Esophagus squamous epithelium (tissue), 5 donors: ENCODE results near the gene TJAP1. TPM values are rescaled to one million over a fixed set of nuclear protein-coding genes. Genes with fewer than 3 reads are reported as not detected.

Experiments
- DNase-seq: peaks from one replicate; lab custom pipeline; 2025; lab: John Stamatoyannopoulos, UW
- H3K27ac ChIP-seq, 4 donors: fragments of 200-600 bp; sonication (generic); one replicate each; pipeline ENCODE4 v1.5.1; 2016 to 2019; ENCODE audit warnings: mild to moderate bottlenecking in 1 of 4
- H3K27me3 ChIP-seq, 4 donors: fragments of 200-600 bp; sonication (generic); 1 replicate in 3 of 4; 2 replicates in 1 of 4; pipeline versions ENCODE4 v1.5.1 to v1.6.0; 2017 to 2021; ENCODE audit warnings: antibody characterized with exemption in 1 of 4
- H3K36me3 ChIP-seq, 3 donors: fragments of 200-600 bp; sonication (generic); one replicate each; pipeline ENCODE4 v1.5.1; 2016 to 2019
- H3K4me1 ChIP-seq, 3 donors: fragments of 200-600 bp; sonication (generic); one replicate each; pipeline ENCODE4 v1.5.1; 2017 to 2019
- H3K4me3 ChIP-seq, 4 donors: fragments of 200-600 bp; sonication (generic); 1 replicate in 3 of 4; 2 replicates in 1 of 4; pipeline ENCODE4 v1.5.1; 2016 to 2019; ENCODE audit warnings: mild to moderate bottlenecking in 2 of 4, moderate library complexity in 1 of 4
- H3K9me3 ChIP-seq, 3 donors: fragments of 200-600 bp; sonication (generic); one replicate each; pipeline ENCODE4 v1.5.1; 2016 to 2019
- POLR2A ChIP-seq, 4 donors: fragments of 450-650 bp; IDR thresholded peaks; one replicate each; pipeline ENCODE4 v1.6.1; 2017; ENCODE audit warnings: antibody characterized with exemption in 4 of 4, mild to moderate bottlenecking in 4 of 4, moderate library complexity in 3 of 4
- WGBS, 2 donors: methylation state at CpG; one replicate each; pipeline ENCODE4 v1.1.5; 2018; 5-methylcytosine and 5-hydroxymethylcytosine counted together
- intact Hi-C: fragments of 100-400 bp; cut with DNase I; formaldehyde crosslinking; loops from one replicate; pipeline ENCODE4 v1.15.0; 2022
- small RNA-seq, 4 donors: library from RNA; depleted of rRNA; stranded (forward); fragments of <200 nt; gene quantifications; one replicate each; pipeline ENCODE3, GENCODE V24; 2016
- total RNA-seq, 4 donors: library from RNA; depleted of rRNA; stranded (reverse); fragments of >200 nt; gene quantifications; one replicate each; pipeline ENCODE4 v1.1.0, GENCODE V29; 2016
- TF ChIP-seq, protein P1 (sequence below), 6 experiments: fragments of 450-650 bp in 4 of 6; fragments of 200-600 bp in 2 of 6; sonication (generic) in 2 of 6; IDR thresholded peaks; one replicate each; pipeline ENCODE4 v1.5.1; 2016 to 2019; ENCODE audit warnings: antibody characterized with exemption in 6 of 6, mild to moderate bottlenecking in 4 of 6, moderate library complexity in 4 of 6
- donor health status: DM: yes; HTN: yes; CAD: no.

TJAP1 gene
- total RNA-seq, 4 donors from 2014 or later = 9.5 to 20.2 (median 10.9) TPM

DNA sequence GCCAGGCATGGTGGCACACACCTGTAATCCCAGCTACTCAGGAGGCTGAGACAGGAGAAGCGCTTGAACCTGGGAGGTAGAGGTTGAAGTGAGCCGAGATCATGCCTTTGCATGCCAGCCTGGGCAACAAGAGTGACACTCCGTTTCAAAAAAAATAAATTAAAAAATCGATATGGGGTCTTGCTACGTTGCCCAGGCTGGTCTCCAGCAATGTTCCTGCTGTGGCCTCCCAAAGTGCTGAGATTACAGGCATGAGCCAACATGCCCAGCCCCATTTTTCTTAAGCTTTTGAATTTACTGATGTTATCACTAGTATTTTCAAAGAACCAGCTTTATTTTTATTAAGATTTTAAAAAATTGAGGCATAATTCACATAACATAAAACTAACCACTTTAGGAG lies 63.1 kb downstream of the TJAP1 start:
- H3K27ac ChIP-seq = no peak overlapping the region
- TF ChIP-seq, protein P1, sequence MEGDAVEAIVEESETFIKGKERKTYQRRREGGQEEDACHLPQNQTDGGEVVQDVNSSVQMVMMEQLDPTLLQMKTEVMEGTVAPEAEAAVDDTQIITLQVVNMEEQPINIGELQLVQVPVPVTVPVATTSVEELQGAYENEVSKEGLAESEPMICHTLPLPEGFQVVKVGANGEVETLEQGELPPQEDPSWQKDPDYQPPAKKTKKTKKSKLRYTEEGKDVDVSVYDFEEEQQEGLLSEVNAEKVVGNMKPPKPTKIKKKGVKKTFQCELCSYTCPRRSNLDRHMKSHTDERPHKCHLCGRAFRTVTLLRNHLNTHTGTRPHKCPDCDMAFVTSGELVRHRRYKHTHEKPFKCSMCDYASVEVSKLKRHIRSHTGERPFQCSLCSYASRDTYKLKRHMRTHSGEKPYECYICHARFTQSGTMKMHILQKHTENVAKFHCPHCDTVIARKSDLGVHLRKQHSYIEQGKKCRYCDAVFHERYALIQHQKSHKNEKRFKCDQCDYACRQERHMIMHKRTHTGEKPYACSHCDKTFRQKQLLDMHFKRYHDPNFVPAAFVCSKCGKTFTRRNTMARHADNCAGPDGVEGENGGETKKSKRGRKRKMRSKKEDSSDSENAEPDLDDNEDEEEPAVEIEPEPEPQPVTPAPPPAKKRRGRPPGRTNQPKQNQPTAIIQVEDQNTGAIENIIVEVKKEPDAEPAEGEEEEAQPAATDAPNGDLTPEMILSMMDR (IDR thresholded peaks at IDR 0.05) = no peak
- no peak for TF ChIP-seq POLR2A (IDR thresholded peaks at IDR 0.05)
- H3K4me1 ChIP-seq = no peaks in the 10 kb centered on the region
- no peaks in the 10 kb centered on the region for H3K9me3 ChIP-seq
- intact Hi-C loops = no loop called here
- no peak overlapping the region for H3K4me3 ChIP-seq
- WGBS, 2 donors = 92 to 99% methylated on average over 5 of the region's 5 CpGs
- H3K27me3 ChIP-seq = no peaks in the 10 kb centered on the region
- peaks cover 3 to 98% (median 11%) of the 10 kb centered on the region in 3 donors for H3K36me3 ChIP-seq
- no peak for DNase-seq

DNA sequence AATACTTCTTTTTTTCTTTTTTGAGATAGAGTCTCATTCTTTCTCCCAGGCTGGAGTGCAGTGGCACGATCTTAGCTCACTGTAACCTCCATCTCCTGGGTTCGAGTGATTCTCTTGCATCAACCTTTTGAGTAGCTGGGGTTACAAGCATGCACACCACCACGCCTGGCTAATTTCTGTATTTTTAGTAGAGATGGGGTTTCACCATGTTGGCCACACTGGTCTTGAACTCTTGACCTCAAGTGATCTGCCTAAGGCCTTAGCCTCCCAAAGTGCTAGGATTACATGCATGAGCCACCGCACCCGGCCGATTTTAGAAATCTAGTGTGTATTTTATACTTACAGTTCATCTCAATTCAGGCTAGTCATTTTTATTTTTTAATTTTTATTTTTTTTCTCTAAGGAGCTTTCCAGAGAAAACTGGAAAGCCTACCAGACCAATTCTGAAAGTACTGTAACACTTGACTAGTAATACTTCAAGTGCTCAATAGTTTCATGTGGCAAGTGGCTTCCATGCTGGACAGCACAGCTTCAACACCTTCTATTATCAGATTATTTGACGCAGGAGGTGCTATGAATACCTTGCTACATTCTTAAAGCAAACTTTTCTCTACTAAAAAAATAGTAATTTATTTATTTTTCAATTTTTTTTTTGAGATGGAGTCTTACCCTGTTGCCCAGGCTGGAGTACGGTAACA lies 64.6 kb downstream of the TJAP1 start:
- WGBS, 2 donors = 89 to 92% methylated on average over 8 of the region's 8 CpGs
- Histone ChIP-seq H3K36me3 (peaks cover 3 to 98% (median 11%) of the 10 kb centered on the region in 3 donors), H3K27me3 (no peaks in the 10 kb centered on the region), H3K9me3 (no peaks in the 10 kb centered on the region), H3K4me1 (no peaks in the 10 kb centered on the region), H3K27ac (no peak overlapping the region), H3K4me3 (no peak overlapping the region)
- TF ChIP-seq, protein P1 (IDR thresholded peaks at IDR 0.05) = no peak
- no peak for TF ChIP-seq POLR2A (IDR thresholded peaks at IDR 0.05)
- intact Hi-C loops = no loop called here
- no peak for DNase-seq

DNA sequence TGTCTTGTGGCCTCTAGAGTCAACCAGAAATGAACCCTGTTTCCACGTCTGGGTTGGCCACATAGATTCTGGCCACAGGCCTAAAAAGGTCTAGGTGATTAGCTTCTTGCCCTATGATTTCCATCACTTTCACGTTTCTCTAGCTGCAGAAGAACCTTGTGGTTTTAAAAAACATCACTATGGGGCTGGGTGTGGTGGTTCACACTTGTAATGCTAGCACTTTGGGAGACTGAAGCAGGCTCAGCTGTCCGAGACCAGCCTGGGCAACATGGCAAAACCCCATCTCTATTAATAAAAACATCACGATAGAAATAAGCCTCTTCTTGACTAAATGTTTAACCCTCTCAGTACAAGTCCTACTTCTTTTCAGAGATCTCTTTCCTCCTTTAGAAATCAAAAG lies 67.1 kb downstream of the TJAP1 start:
- H3K4me3 ChIP-seq = no peak overlapping the region
- intact Hi-C loops = no loop called here
- no peak overlapping the region for H3K27ac ChIP-seq
- no peak for DNase-seq
- no peak for TF ChIP-seq POLR2A (IDR thresholded peaks at IDR 0.05)
- TF ChIP-seq, protein P1 (IDR thresholded peaks at IDR 0.05) = no peak
- no peaks in the 10 kb centered on the region for H3K9me3 ChIP-seq
- no peaks in the 10 kb centered on the region for H3K4me1 ChIP-seq
- H3K27me3 ChIP-seq = no peaks in the 10 kb centered on the region
- 58 to 62% methylated on average over 4 of the region's 4 CpGs for WGBS, 2 donors
- H3K36me3 ChIP-seq = peaks cover 3 to 100% (median 21%) of the 10 kb centered on the region in 3 donors

DNA sequence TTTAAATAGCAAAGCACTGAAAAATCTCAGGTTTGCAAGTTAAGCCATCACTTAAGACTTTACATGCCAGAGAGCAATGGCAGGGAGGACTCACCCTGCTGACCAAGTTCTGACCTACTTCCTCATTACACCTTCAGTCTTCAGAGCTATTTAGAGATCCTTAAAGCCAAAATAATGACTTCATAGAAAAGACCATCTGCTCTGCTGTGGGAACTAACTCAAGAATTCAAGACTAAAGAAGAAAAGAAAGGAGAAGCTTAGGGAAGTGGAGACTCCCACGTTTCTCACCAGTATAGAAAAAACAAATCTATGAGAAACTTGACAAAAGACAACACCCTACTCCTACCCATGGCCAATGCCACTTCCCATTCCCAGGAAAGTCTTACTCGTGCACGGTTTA lies 69.9 kb downstream of the TJAP1 start:
- TF ChIP-seq, protein P1 (IDR thresholded peaks at IDR 0.05) = no peak
- no peaks in the 10 kb centered on the region for H3K4me1 ChIP-seq
- no peak overlapping the region for H3K27ac ChIP-seq
- DNase-seq = no peak
- no peak overlapping the region for H3K4me3 ChIP-seq
- no peaks in the 10 kb centered on the region for H3K27me3 ChIP-seq
- intact Hi-C loops = no loop called here
- no peaks in the 10 kb centered on the region for H3K9me3 ChIP-seq
- 84 to 85% methylated on average over 3 of the region's 3 CpGs for WGBS, 2 donors
- H3K36me3 ChIP-seq = peaks cover 0 to 100% (median 39%) of the 10 kb centered on the region in 3 donors

Small RNA genes lying within 50 kb of the gene (small RNA-seq; reads per million reads assigned to genes)
- gene MIR6780B = 0 reads per million in 4 donors
- gene RF00426 = 0 reads per million in 4 donors
- gene RNU6-1113P = 0 reads per million in 4 donors

Other genes starting within 250 kb of the TJAP1 start
- 100 to 1,000 TPM in 1 of 4 donors, 10 to 100 TPM in 3; 57.7 to 101 (median 81.5) TPM for gene DNPH1, start 248.1 kb upstream of the TJAP1 start, total RNA-seq
- gene TTBK1, start 234.1 kb upstream of the TJAP1 start, total RNA-seq = under 1 TPM in 1 of 4 donors, not detected in 3; 0.13 TPM
- not detected for gene SLC22A7, start 179.3 kb upstream of the TJAP1 start, total RNA-seq
- under 1 TPM in 3 of 4 donors, not detected in 1; 0.38 to 0.72 (median 0.41) TPM for gene CRIP3, start 168.7 kb upstream of the TJAP1 start, total RNA-seq
- 10 to 100 TPM in 1 of 4 donors, 1 to 10 TPM in 3; 5.6 to 13.5 (median 8.1) TPM for gene ZNF318, start 107.9 kb upstream of the TJAP1 start, total RNA-seq
- gene ABCC10, start 50.0 kb upstream of the TJAP1 start, total RNA-seq = 10 to 100 TPM; 10.8 to 23.9 (median 19.3) TPM
- 10 to 100 TPM in 2 of 4 donors, 1 to 10 TPM in 2; 8.3 to 24.8 (median 12.6) TPM for gene DLK2, start 22.0 kb upstream of the TJAP1 start, total RNA-seq
- gene LRRC73, start 32.8 kb downstream of the TJAP1 start, total RNA-seq = under 1 TPM in 3 of 4 donors, not detected in 1; 0.38 to 0.83 (median 0.64) TPM
- gene YIPF3, start 39.4 kb downstream of the TJAP1 start, total RNA-seq = 10 to 100 TPM; 50.5 to 73.5 (median 71.8) TPM
- 10 to 100 TPM; 14.7 to 34.3 (median 25.9) TPM for gene POLR1C, start 39.5 kb downstream of the TJAP1 start, total RNA-seq
- 10 to 100 TPM; 17.6 to 34.9 (median 26.5) TPM for gene XPO5, start 98.5 kb downstream of the TJAP1 start, total RNA-seq
- 10 to 100 TPM in 3 of 4 donors, 1 to 10 TPM in 1; 5.3 to 14.8 (median 12.4) TPM for gene POLH, start 98.6 kb downstream of the TJAP1 start, total RNA-seq
- gene GTPBP2, start 151.7 kb downstream of the TJAP1 start, total RNA-seq = 10 to 100 TPM; 24.3 to 52.4 (median 48.6) TPM
- 10 to 100 TPM; 14.4 to 31.9 (median 22.7) TPM for gene MAD2L1BP, start 158.3 kb downstream of the TJAP1 start, total RNA-seq
- gene RSPH9, start 167.5 kb downstream of the TJAP1 start, total RNA-seq = under 1 TPM in 2 of 4 donors, not detected in 2; 0.15 to 0.38 TPM
- 10 to 100 TPM; 43.7 to 57.4 (median 51.4) TPM for gene MRPS18A, start 210.2 kb downstream of the TJAP1 start, total RNA-seq